Measurements from ENCODE around the gene DIP2C.
"Not testable (repeated sequence)": the region's sequence is repeated elsewhere in the genome, so short reads cannot be mapped to it uniquely, and the experiment has no call there.

The DIP2C gene

GRCh38 chr10:673492-673891 is 16.0 kb downstream of the DIP2C start:
- no peak for DNase-seq

GRCh38 chr10:672992-673391 is 16.5 kb downstream of the DIP2C start:
- DNase-seq, result no peak

- no peak for DNase-seq
Measured at GRCh38 chr10:672203-672602, 17.3 kb downstream of the DIP2C start.

GRCh38 chr10:670990-671389 is 18.5 kb downstream of the DIP2C start:
- DNase-seq, result no peak

GRCh38 chr10:670038-670437 is 19.4 kb downstream of the DIP2C start:
- no peak for DNase-seq

GRCh38 chr10:668786-669485 is 20.5 kb downstream of the DIP2C start:
- DNase-seq, result no peak

GRCh38 chr10:667602-668143 is 21.8 kb downstream of the DIP2C start:
- DNase-seq, result no peak

GRCh38 chr10:667096-667495 is 22.4 kb downstream of the DIP2C start:
- DNase-seq, result no peak

- no peak for DNase-seq
Measured at GRCh38 chr10:666237-667012, 23.0 kb downstream of the DIP2C start.

GRCh38 chr10:665579-666091 is 23.8 kb downstream of the DIP2C start:
- no peak for DNase-seq

GRCh38 chr10:664893-665292 is 24.6 kb downstream of the DIP2C start:
- DNase-seq, result no peak

- DNase-seq, result no peak
Measured at GRCh38 chr10:664301-664700, 25.2 kb downstream of the DIP2C start.

- DNase-seq, result no peak
Measured at GRCh38 chr10:663831-664251, 25.6 kb downstream of the DIP2C start.

GRCh38 chr10:663466-663751 is 26.1 kb downstream of the DIP2C start:
- no peak for DNase-seq

GRCh38 chr10:662686-663465 is 26.6 kb downstream of the DIP2C start:
- no peak for DNase-seq

GRCh38 chr10:662223-662605 is 27.3 kb downstream of the DIP2C start:
- no peak for DNase-seq

- DNase-seq, result no peak
Measured at GRCh38 chr10:661597-662222, 27.8 kb downstream of the DIP2C start.

GRCh38 chr10:660970-661596 is 28.4 kb downstream of the DIP2C start:
- DNase-seq, result no peak

- DNase-seq, result no peak
Measured at GRCh38 chr10:660413-660969, 29.0 kb downstream of the DIP2C start.

- no peak for DNase-seq
Measured at GRCh38 chr10:659688-660141, 29.8 kb downstream of the DIP2C start.

GRCh38 chr10:657816-658350 is 31.6 kb downstream of the DIP2C start:
- not testable (repeated sequence) for DNase-seq

- no peak for DNase-seq
Measured at GRCh38 chr10:656883-657282, 32.6 kb downstream of the DIP2C start.

Measured in activated CD4-positive, alpha-beta T cell treated with anti-CD3 and anti-CD28 coated beads, Interleukin-2, amount 50 U/mL, for 48 hours (primary cell).